H9 (cell line): ENCODE data around the gene CDH20. TPM values are rescaled to one million over a fixed set of nuclear protein-coding genes. Genes with fewer than 3 reads are reported as not detected.

Experiments used
- DNase-seq: peaks from one replicate; pipeline ENCODE4 v3.0.0-alpha.2; 2017
- H2AFZ ChIP-seq: one replicate; pipeline ENCODE4 v1.6.1; 2013; ENCODE audit warnings: mild to moderate bottlenecking, low read length, control low read depth, moderate library complexity
- H2AK5ac ChIP-seq: 2 replicates; pipeline ENCODE4 v1.6.1; 2013; ENCODE audit warnings: low read length, control low read depth, mixed read lengths; ENCODE audit not compliant: insufficient read length
- H2BK120ac ChIP-seq: one replicate; pipeline ENCODE4 v1.6.1; 2013; ENCODE audit warnings: low read depth, mild to moderate bottlenecking, low read length, control low read depth, inconsistent platforms; ENCODE audit not compliant: poor library complexity, severe bottlenecking
- H2BK12ac ChIP-seq: 2 replicates; pipeline ENCODE4 v1.6.1; 2013; ENCODE audit warnings: low read length, control low read depth, mixed read lengths, low read depth; ENCODE audit not compliant: insufficient read length
- H2BK15ac ChIP-seq: 2 replicates; pipeline ENCODE4 v1.6.1; 2013; ENCODE audit warnings: low read depth, low read length, control low read depth
- H2BK20ac ChIP-seq: one replicate; pipeline ENCODE4 v1.6.1; 2013; ENCODE audit warnings: low read depth, mild to moderate bottlenecking, low read length, control low read depth, inconsistent platforms; ENCODE audit not compliant: poor library complexity, severe bottlenecking
- H2BK5ac ChIP-seq: 2 replicates; pipeline ENCODE4 v1.6.1; 2013; ENCODE audit warnings: low read length, control low read depth, mixed read lengths; ENCODE audit not compliant: insufficient read length
- H3K14ac ChIP-seq: 2 replicates; pipeline ENCODE4 v1.6.1; 2013; ENCODE audit warnings: low read length, control low read depth; ENCODE audit not compliant: insufficient read depth
- H3K18ac ChIP-seq: 2 replicates; pipeline ENCODE4 v1.6.1; 2013; ENCODE audit warnings: low read depth, mild to moderate bottlenecking, mixed read lengths, low read length, control low read depth; ENCODE audit not compliant: insufficient read length
- H3K23ac ChIP-seq: 2 replicates; pipeline ENCODE4 v1.6.1; 2013; ENCODE audit warnings: low read length, control low read depth, mixed read lengths, low read depth; ENCODE audit not compliant: insufficient read length
- H3K23me2 ChIP-seq: 2 replicates; pipeline ENCODE4 v1.6.1; 2013; ENCODE audit warnings: low read depth, mild to moderate bottlenecking, mixed read lengths, low read length, control low read depth; ENCODE audit not compliant: insufficient read length, poor library complexity, severe bottlenecking
- H3K27ac ChIP-seq: 2 replicates; pipeline ENCODE4 v1.5.1; 2013; ENCODE audit warnings: low read length, control low read depth, mixed read lengths, low read depth; ENCODE audit not compliant: insufficient read length
- H3K27me3 ChIP-seq: 2 replicates; pipeline ENCODE4 v1.6.1; 2013; ENCODE audit warnings: low read length, control low read depth, inconsistent platforms; ENCODE audit not compliant: insufficient read depth
- H3K4ac ChIP-seq: 2 replicates; pipeline ENCODE4 v1.6.1; 2013; ENCODE audit warnings: low read depth, mild to moderate bottlenecking, control low read depth, inconsistent platforms, low read length, moderate library complexity
- H3K4me1 ChIP-seq: 2 replicates; pipeline ENCODE4 v1.6.1; 2013; ENCODE audit warnings: low read length, control low read depth, inconsistent platforms; ENCODE audit not compliant: insufficient read depth
- H3K4me2 ChIP-seq: 2 replicates; pipeline ENCODE4 v1.6.1; 2013; ENCODE audit warnings: low read length, control low read depth, mixed read lengths; ENCODE audit not compliant: insufficient read length, insufficient read depth
- H3K56ac ChIP-seq: 2 replicates; pipeline ENCODE4 v1.6.1; 2013; ENCODE audit warnings: low read depth, mild to moderate bottlenecking, mixed read lengths, low read length, control low read depth; ENCODE audit not compliant: insufficient read length
- H3K79me1 ChIP-seq: 2 replicates; pipeline ENCODE4 v1.6.1; 2013; ENCODE audit warnings: low read depth, mild to moderate bottlenecking, moderate library complexity, low read length, control low read depth, inconsistent platforms; ENCODE audit not compliant: insufficient read depth, poor library complexity, severe bottlenecking
- H3K79me2 ChIP-seq: 2 replicates; pipeline ENCODE4 v1.6.1; 2013; ENCODE audit warnings: low read length, control low read depth, inconsistent platforms; ENCODE audit not compliant: insufficient read depth
- H3K9ac ChIP-seq: 2 replicates; pipeline ENCODE4 v1.6.1; 2013; ENCODE audit warnings: low read length, control low read depth, mixed read lengths; ENCODE audit not compliant: insufficient read length; ENCODE audit errors: extremely low read depth
- H3K9me3 ChIP-seq: one replicate; pipeline ENCODE4 v1.6.1; 2013; ENCODE audit warnings: low read depth, low read length, inconsistent platforms; ENCODE audit not compliant: control insufficient read depth
- H3T11ph ChIP-seq: one replicate; pipeline ENCODE4 v1.6.1; 2013; ENCODE audit warnings: mild to moderate bottlenecking, low read length, control low read depth, inconsistent platforms
- H4K20me1 ChIP-seq: one replicate; pipeline ENCODE4 v1.6.1; 2013; ENCODE audit not compliant: control insufficient read depth, insufficient read length, insufficient read depth
- H4K5ac ChIP-seq: 2 replicates; pipeline ENCODE4 v1.6.1; 2013; ENCODE audit warnings: low read depth, mild to moderate bottlenecking, mixed read lengths, low read length, control low read depth; ENCODE audit not compliant: insufficient read length
- H4K8ac ChIP-seq: replicated peaks from 2 replicates; pipeline ENCODE4 v1.6.1; 2013; ENCODE audit warnings: low read length, control low read depth, mixed read lengths, low read depth; ENCODE audit not compliant: insufficient read length
- H4K91ac ChIP-seq: 2 replicates; pipeline ENCODE4 v1.6.1; 2013; ENCODE audit warnings: low read depth, mild to moderate bottlenecking, moderate library complexity, mixed read lengths, low read length, control low read depth; ENCODE audit not compliant: insufficient read length
- H3K27ac Mint-ChIP-seq, 3 experiments: 2 replicates in 2 of 3; 3 replicates in 1 of 3; pipeline ENCODE4 v1.8.0; 2020 to 2021; ENCODE audit warnings: mixed read lengths in 3 of 3, mild to moderate bottlenecking in 1 of 3, moderate library complexity in 1 of 3
- H3K27me3 Mint-ChIP-seq: 2 replicates; pipeline ENCODE4 v1.8.0; 2021; ENCODE audit warnings: low read depth, mild to moderate bottlenecking, moderate library complexity, mixed read lengths
- H3K36me3 Mint-ChIP-seq, 3 experiments: 2 replicates in 2 of 3; 3 replicates in 1 of 3; pipeline ENCODE4 v1.8.0; 2020 to 2021; ENCODE audit warnings: low read depth in 3 of 3, mixed read lengths in 3 of 3; ENCODE audit not compliant: insufficient read depth in 1 of 3
- H3K4me1 Mint-ChIP-seq, 2 experiments: 2 replicates each; pipeline ENCODE4 v1.8.0; 2020; ENCODE audit warnings: mixed read lengths in 2 of 2
- H3K4me3 Mint-ChIP-seq, 2 experiments: 2 replicates in 1 of 2; 3 replicates in 1 of 2; pipeline ENCODE4 v1.8.0; 2020 to 2021; ENCODE audit warnings: mild to moderate bottlenecking in 2 of 2, mixed read lengths in 2 of 2, moderate library complexity in 1 of 2
- H3K9me3 Mint-ChIP-seq, 2 experiments: 2 replicates in 1 of 2; 3 replicates in 1 of 2; pipeline ENCODE4 v1.8.0; 2020; ENCODE audit warnings: mild to moderate bottlenecking in 2 of 2, mixed read lengths in 2 of 2, moderate library complexity in 1 of 2
- WGBS: extraction: QIAGEN DNeasy Blood & Tissue Kit; methylation state at CpG from one replicate; pipeline ENCODE4 v1.1.7; 2013; ENCODE audit warnings: missing lambda C conversion rate, low lambda C conversion rate, mixed read lengths; ENCODE audit not compliant: insufficient read length; ENCODE audit errors: extremely low coverage; 5-methylcytosine and 5-hydroxymethylcytosine counted together
- total RNA-seq: library from RNA; stranded (reverse); gene quantifications from 2 replicates; pipeline ENCODE4 v1.2.1, GENCODE V29; 2021
- TF ChIP-seq, protein P1 (sequence below): fragments of 200-600 bp; sonication (generic); conservative IDR thresholded peaks from 3 replicates; pipeline ENCODE4 v1.8.0; 2021; ENCODE audit warnings: antibody characterized with exemption, mild to moderate bottlenecking

Gene CDH20
- total RNA-seq, 1 experiment from 2014 or later: not detected

- Histone ChIP-seq H4K91ac (no peak overlapping the region), H3K4me2 (no peak overlapping the region), H3K23me2 (no peaks in the 10 kb centered on the region), H2BK5ac (no peak overlapping the region), H3K9ac (no peak overlapping the region), H3K27me3 (no peaks in the 10 kb centered on the region), H3K18ac (no peak overlapping the region), H3K79me1 (no peaks in the 10 kb centered on the region), H3K4me1 (no peaks in the 10 kb centered on the region), H3K27ac (no peak overlapping the region), H3K23ac (no peak overlapping the region), H2BK120ac (no peak overlapping the region), H3K14ac (no peak overlapping the region), H2BK12ac (no peak overlapping the region), H2AFZ (no peak overlapping the region), H4K5ac (no peak overlapping the region), H3K56ac (no peak overlapping the region), H2AK5ac (no peak overlapping the region), H3T11ph (no peak overlapping the region), H3K79me2 (no peaks in the 10 kb centered on the region), H3K4ac (no peak overlapping the region), H3K9me3 (no peaks in the 10 kb centered on the region), H4K20me1 (no peaks in the 10 kb centered on the region), H2BK20ac (no peak overlapping the region), H4K8ac (no peak overlapping the region), H2BK15ac (no peak overlapping the region)
- Mint-ChIP-seq H3K4me1 (no peaks in the 10 kb centered on the region), H3K27ac (no peak overlapping the region), H3K27me3 (no peaks in the 10 kb centered on the region), H3K9me3 (no peaks in the 10 kb centered on the region; a peak in 1 of 5 replicates), H3K36me3 (no peaks in the 10 kb centered on the region), H3K4me3 (no peak overlapping the region)
- TF ChIP-seq, protein P1, sequence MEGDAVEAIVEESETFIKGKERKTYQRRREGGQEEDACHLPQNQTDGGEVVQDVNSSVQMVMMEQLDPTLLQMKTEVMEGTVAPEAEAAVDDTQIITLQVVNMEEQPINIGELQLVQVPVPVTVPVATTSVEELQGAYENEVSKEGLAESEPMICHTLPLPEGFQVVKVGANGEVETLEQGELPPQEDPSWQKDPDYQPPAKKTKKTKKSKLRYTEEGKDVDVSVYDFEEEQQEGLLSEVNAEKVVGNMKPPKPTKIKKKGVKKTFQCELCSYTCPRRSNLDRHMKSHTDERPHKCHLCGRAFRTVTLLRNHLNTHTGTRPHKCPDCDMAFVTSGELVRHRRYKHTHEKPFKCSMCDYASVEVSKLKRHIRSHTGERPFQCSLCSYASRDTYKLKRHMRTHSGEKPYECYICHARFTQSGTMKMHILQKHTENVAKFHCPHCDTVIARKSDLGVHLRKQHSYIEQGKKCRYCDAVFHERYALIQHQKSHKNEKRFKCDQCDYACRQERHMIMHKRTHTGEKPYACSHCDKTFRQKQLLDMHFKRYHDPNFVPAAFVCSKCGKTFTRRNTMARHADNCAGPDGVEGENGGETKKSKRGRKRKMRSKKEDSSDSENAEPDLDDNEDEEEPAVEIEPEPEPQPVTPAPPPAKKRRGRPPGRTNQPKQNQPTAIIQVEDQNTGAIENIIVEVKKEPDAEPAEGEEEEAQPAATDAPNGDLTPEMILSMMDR: no peak
- no CpG with 5 or more reads among the region's 3 CpGs for WGBS
- DNase-seq: no peak
These were observed 25.2 kb upstream of the CDH20 start for GRCh38 chr18:61308004-61308403.
